GM12891 (cell line): Measurements from ENCODE around the gene ANGPTL3.

Experiments
- DNase-seq: peaks from one replicate; pipeline ENCODE4 v3.0.0; 2011; ENCODE audit warnings: low spot score; ENCODE audit not compliant: insufficient read length
- FAIRE-seq: peaks from 2 replicates; lab custom pipeline; 2011; peaks lifted over from hg19 to GRCh38; lab: Jason Lieb, UNC
- PAX5 ChIP-seq: IDR thresholded peaks from 2 replicates; pipeline ENCODE4 v1.6.1; 2011; ENCODE audit warnings: low read length, moderate library complexity, mild to moderate bottlenecking; ENCODE audit not compliant: insufficient read depth, severe bottlenecking
- POLR2A ChIP-seq: IDR thresholded peaks from 2 replicates; pipeline ENCODE4 v1.6.1; 2011; ENCODE audit warnings: low read depth, low read length, control low read depth
- POLR2AphosphoS5 ChIP-seq: IDR thresholded peaks from 2 replicates; pipeline ENCODE4 v1.6.1; 2011; ENCODE audit warnings: low read depth, low read length, control low read depth
- POU2F2 ChIP-seq: IDR thresholded peaks from 2 replicates; pipeline ENCODE4 v1.6.1; 2011; ENCODE audit warnings: low read depth, mild to moderate bottlenecking, control low read depth, low read length, moderate library complexity
- SPI1 ChIP-seq: IDR thresholded peaks from 2 replicates; pipeline ENCODE4 v1.6.1; 2011; ENCODE audit warnings: low read depth, low read length, control low read depth
- TAF1 ChIP-seq: IDR thresholded peaks from 2 replicates; pipeline ENCODE4 v1.6.1; 2011; ENCODE audit warnings: low read depth, low read length, control low read depth

ANGPTL3 gene

DNA sequence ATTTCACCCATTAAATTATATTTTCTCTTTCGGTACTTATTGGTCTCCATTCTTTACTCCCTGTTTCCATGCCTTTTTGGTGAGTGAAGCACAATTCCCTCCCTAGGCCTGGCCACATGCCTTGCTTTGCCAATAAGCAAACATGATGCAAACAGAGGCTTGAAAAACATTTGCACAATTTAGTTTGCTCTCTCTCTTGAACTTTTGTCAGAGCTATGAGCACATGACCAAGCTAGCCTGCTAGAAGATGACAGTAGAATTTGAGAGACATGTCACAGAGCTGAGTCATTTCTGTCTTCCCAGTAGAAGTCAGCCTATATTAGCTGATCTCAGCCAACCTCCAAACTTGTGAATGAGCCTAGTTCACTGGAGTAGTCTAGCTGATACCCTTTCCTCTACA lies 24.6 kb downstream of the ANGPTL3 start:
- FAIRE-seq: peak; percentile 87
- DNase-seq: peak; percentile 7

GRCh38 chr1:62625415-62625814 lies 28.1 kb downstream of the ANGPTL3 start:
- DNase-seq (no peak), FAIRE-seq (no peak)
- TF ChIP-seq TAF1: no peak
- TF ChIP-seq POLR2A: no peak
- TF ChIP-seq SPI1: peak; percentile 11; the same call in 1 of the 2 replicates

More for the DNA sequence above, 24.6 kb downstream of the ANGPTL3 start:
- TF ChIP-seq POLR2A (no peak), POLR2AphosphoS5 (no peak), SPI1 (no peak), PAX5 (no peak), TAF1 (no peak), POU2F2 (no peak)

- no peak for FAIRE-seq
- TF ChIP-seq SPI1 (no peak), PAX5 (no peak), POLR2AphosphoS5 (no peak), POU2F2 (no peak), TAF1 (no peak), POLR2A (no peak)
- no peak for DNase-seq
Measured at GRCh38 chr1:62628506-62628905, 31.2 kb downstream of the ANGPTL3 start.

- FAIRE-seq: no peak
- TF ChIP-seq POU2F2: no peak
- no peak for TF ChIP-seq TAF1
- TF ChIP-seq POLR2AphosphoS5: no peak
- TF ChIP-seq SPI1: no peak
- no peak for TF ChIP-seq PAX5
- TF ChIP-seq POLR2A: no peak
Measured at GRCh38 chr1:62637392-62638105, 40.2 kb downstream of the ANGPTL3 start.

GRCh38 chr1:62643283-62643682 lies 46.0 kb downstream of the ANGPTL3 start:
- no peak for DNase-seq
- TF ChIP-seq POLR2AphosphoS5 (no peak), POU2F2 (no peak), SPI1 (no peak), POLR2A (no peak), PAX5 (no peak), TAF1 (no peak)
- FAIRE-seq: no peak

More at GRCh38 chr1:62637392-62638105, 40.2 kb downstream of the ANGPTL3 start:
- DNase-seq: no peak

DNA sequence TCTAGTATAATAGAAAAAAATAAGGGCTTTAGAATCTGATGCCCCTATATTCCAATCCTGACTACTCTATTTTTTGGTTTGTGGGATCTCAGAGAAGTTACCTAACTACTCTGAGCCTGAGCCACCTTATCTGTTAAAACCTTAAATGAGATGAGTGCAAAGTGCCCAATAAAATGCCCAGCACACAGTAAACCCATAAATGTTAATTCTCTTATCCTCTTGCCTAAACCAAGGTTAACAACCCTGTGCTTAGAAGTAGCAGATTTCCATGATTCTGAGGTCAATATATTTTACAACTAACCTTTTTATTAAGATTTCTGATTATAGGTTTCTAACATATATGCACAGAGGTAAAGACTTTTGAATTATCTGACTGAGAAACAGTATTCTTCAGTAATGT lies 55.1 kb downstream of the ANGPTL3 start:
- no peak for TF ChIP-seq POLR2AphosphoS5
- no peak for TF ChIP-seq POU2F2
- TF ChIP-seq TAF1: no peak
- TF ChIP-seq PAX5: no peak
- TF ChIP-seq SPI1: no peak
- no peak for TF ChIP-seq POLR2A
- no peak for DNase-seq
- FAIRE-seq: no peak

DNA sequence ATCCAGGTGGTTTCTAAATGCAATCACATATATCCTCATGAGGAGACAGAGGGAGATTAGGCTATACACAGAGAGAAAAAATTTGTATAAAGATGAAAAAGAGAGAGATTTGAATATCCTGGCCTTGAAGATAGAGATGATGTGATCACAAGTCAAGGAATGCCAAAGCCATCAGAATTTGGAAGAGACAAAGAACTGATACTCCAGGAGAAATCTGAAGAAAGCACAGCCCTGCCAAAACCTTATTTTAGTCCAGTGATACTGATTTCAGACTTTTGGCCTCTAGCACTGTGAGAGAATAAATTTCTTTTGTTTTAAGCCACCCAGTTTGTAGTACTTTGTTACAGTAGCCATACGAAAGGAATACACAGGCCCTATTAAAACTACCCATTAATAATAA lies 57.4 kb downstream of the ANGPTL3 start:
- FAIRE-seq: no peak
- TF ChIP-seq TAF1 (no peak), POLR2AphosphoS5 (no peak), PAX5 (no peak), POLR2A (no peak), POU2F2 (no peak), SPI1 (no peak)
- no peak for DNase-seq
